ENCODE data around the gene RAB36.

DNA sequence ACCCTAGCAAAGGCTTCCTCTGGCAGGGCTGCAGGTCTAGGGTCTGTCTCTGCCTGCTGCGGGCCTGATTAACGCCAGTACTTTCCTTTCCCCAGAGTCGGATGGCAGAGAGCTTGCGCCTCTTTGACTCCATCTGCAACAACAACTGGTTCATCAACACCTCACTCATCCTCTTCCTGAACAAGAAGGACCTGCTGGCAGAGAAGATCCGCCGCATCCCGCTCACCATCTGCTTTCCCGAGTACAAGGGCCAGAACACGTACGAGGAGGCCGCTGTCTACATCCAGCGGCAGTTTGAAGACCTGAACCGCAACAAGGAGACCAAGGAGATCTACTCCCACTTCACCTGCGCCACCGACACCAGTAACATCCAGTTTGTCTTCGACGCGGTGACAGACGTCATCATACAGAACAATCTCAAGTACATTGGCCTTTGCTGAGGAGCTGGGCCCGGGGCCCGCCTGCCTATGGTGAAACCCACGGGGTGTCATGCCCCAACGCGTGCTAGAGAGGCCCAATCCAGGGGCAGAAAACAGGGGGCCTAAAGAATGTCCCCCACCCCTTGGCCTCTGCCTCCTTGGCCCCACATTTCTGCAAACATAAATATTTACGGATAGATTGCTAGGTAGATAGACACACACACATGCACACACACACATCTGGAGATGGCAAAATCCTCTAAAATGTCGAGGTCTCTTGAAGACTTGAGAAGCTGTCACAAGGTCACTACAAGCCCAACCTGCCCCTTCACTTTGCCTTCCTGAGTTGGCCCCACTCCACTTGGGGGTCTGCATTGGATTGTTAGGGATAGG, 22.1 kb upstream of the RAB36 start:
- TF ChIP-seq CTCF (IDR thresholded peaks at IDR 0.05) (no peak), POLR2A (IDR thresholded peaks at IDR 0.05) (no peak)

Data from lower leg skin (tissue), 3 donors.